Measurements from ENCODE around the gene PTGES2. TPM values are rescaled to one million over a fixed set of nuclear protein-coding genes. Genes with fewer than 3 reads are reported as not detected.

PTGES2 gene
- total RNA-seq, 1 experiment from 2014 or later = 76.8 TPM

- in situ Hi-C loops (cut with HindIII; ENCODE audit: low pct_unique_long_range_greater_than_20kb, low sequenced_read_pairs) = no loop called here
- H3K36me3 ChIP-seq (ENCODE audit: control insufficient read depth, insufficient read depth, low read length) = no peaks in the 10 kb centered on the region
- ChIA-PET POLR2A (no interaction called here), CTCF (no interaction called here)
- no peaks in the 10 kb centered on the region for H3K9me3 ChIP-seq (ENCODE audit: control insufficient read depth, insufficient read depth, low read depth, low read length)
- H3K4me1 ChIP-seq (ENCODE audit: control insufficient read depth, insufficient read depth, low read length) = no peaks in the 10 kb centered on the region
- TF ChIP-seq CTCF (IDR thresholded peaks at IDR 0.05) (no peak), TCF7L2 (IDR thresholded peaks at IDR 0.05; ENCODE audit: low read depth, low read length) (no peak), POLR2AphosphoS5 (IDR thresholded peaks at IDR 0.05; ENCODE audit: low read depth, low read length) (no peak), SIN3A (IDR thresholded peaks at IDR 0.05; ENCODE audit: borderline replicate concordance, insufficient read depth, low read depth, low read length) (no peak)
- TF ChIP-seq, protein P1, sequence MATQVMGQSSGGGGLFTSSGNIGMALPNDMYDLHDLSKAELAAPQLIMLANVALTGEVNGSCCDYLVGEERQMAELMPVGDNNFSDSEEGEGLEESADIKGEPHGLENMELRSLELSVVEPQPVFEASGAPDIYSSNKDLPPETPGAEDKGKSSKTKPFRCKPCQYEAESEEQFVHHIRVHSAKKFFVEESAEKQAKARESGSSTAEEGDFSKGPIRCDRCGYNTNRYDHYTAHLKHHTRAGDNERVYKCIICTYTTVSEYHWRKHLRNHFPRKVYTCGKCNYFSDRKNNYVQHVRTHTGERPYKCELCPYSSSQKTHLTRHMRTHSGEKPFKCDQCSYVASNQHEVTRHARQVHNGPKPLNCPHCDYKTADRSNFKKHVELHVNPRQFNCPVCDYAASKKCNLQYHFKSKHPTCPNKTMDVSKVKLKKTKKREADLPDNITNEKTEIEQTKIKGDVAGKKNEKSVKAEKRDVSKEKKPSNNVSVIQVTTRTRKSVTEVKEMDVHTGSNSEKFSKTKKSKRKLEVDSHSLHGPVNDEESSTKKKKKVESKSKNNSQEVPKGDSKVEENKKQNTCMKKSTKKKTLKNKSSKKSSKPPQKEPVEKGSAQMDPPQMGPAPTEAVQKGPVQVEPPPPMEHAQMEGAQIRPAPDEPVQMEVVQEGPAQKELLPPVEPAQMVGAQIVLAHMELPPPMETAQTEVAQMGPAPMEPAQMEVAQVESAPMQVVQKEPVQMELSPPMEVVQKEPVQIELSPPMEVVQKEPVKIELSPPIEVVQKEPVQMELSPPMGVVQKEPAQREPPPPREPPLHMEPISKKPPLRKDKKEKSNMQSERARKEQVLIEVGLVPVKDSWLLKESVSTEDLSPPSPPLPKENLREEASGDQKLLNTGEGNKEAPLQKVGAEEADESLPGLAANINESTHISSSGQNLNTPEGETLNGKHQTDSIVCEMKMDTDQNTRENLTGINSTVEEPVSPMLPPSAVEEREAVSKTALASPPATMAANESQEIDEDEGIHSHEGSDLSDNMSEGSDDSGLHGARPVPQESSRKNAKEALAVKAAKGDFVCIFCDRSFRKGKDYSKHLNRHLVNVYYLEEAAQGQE (IDR thresholded peaks at IDR 0.05; ENCODE audit: insufficient read depth in 1 of 2, low read depth in 2 of 2, low read length in 1 of 2) = no peak
- no peak overlapping the region for H3K4me3 ChIP-seq (ENCODE audit: low read depth in 2 of 2, low read length in 2 of 2)
- DNase-seq (ENCODE audit: low read depth, low spot score) (no peak), ATAC-seq (no peak)
- no TSS peak for BruUV-seq (replicated peaks)
- intact Hi-C loops (cut with micrococcal nuclease; ENCODE audit: unreplicated experiment) = no loop called here
- no peaks in the 10 kb centered on the region for H3K27me3 ChIP-seq (ENCODE audit: control insufficient read depth, insufficient read depth, low read length)
- no peak overlapping the region for H3K27ac ChIP-seq (ENCODE audit: low read length)
Measured at GRCh38 chr9:128106940-128107467, 20.5 kb downstream of the PTGES2 start.

- BruUV-seq (replicated peaks) = no TSS peak
- no peak overlapping the region for H3K27ac ChIP-seq (ENCODE audit: low read length)
- ChIA-PET CTCF (interaction anchor here (0.6 kb wide), 1 partner anchor 174 kb away, joined by 5 read pairs; no protein-coding TSS in a partner anchor), POLR2A (no interaction called here)
- no peak for ATAC-seq
- no peaks in the 10 kb centered on the region for H3K36me3 ChIP-seq (ENCODE audit: control insufficient read depth, insufficient read depth, low read length)
- intact Hi-C loops (cut with micrococcal nuclease; ENCODE audit: unreplicated experiment) = no loop called here
- in situ Hi-C loops (cut with HindIII; ENCODE audit: low pct_unique_long_range_greater_than_20kb, low sequenced_read_pairs) = no loop called here
- H3K4me1 ChIP-seq (ENCODE audit: control insufficient read depth, insufficient read depth, low read length) = no peaks in the 10 kb centered on the region
- no peaks in the 10 kb centered on the region for H3K9me3 ChIP-seq (ENCODE audit: control insufficient read depth, insufficient read depth, low read depth, low read length)
- no peaks in the 10 kb centered on the region for H3K27me3 ChIP-seq (ENCODE audit: control insufficient read depth, insufficient read depth, low read length)
- DNase-seq (ENCODE audit: low read depth, low spot score) = no peak
- TF ChIP-seq, protein P1 (IDR thresholded peaks at IDR 0.05; ENCODE audit: insufficient read depth in 1 of 2, low read depth in 2 of 2, low read length in 1 of 2) = no peak
- TF ChIP-seq TCF7L2 (IDR thresholded peaks at IDR 0.05; ENCODE audit: low read depth, low read length) (no peak), POLR2AphosphoS5 (IDR thresholded peaks at IDR 0.05; ENCODE audit: low read depth, low read length) (no peak), CTCF (IDR thresholded peaks at IDR 0.05) (no peak)
- H3K4me3 ChIP-seq (ENCODE audit: low read depth in 2 of 2, low read length in 2 of 2) = no peak overlapping the region
Measured at GRCh38 chr9:128106181-128106939, 21.2 kb downstream of the PTGES2 start.
